GM12874 (cell line): ENCODE measurements around the gene LSM5.

Experiments used
- TF ChIP-seq, protein P1 (sequence below): IDR thresholded peaks from 2 replicates; pipeline ENCODE4 v1.5.1; 2011; ENCODE audit warnings: low read depth, mild to moderate bottlenecking, control low read depth, low read length, moderate library complexity; ENCODE audit not compliant: insufficient read depth

Gene LSM5

DNA sequence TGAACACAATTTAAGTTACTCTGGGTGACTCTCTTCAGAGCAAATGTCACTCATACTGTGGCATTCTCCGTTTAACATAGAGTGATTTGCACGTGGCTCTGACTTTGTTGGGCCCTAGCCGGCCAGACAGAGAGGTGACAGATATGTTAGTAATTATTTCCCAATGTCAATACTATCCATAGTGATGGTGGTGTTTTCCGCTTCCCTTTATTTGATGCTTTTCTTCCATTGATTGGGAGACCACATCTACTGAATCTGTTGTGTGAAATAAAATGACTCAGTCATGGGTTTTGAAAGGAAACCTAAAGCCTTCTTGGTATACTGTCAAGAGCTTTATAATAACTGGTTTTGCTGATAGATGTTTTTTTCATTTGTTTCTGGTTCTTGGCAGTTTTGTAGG is 12.5 kb upstream of the LSM5 start:
- TF ChIP-seq, protein P1, sequence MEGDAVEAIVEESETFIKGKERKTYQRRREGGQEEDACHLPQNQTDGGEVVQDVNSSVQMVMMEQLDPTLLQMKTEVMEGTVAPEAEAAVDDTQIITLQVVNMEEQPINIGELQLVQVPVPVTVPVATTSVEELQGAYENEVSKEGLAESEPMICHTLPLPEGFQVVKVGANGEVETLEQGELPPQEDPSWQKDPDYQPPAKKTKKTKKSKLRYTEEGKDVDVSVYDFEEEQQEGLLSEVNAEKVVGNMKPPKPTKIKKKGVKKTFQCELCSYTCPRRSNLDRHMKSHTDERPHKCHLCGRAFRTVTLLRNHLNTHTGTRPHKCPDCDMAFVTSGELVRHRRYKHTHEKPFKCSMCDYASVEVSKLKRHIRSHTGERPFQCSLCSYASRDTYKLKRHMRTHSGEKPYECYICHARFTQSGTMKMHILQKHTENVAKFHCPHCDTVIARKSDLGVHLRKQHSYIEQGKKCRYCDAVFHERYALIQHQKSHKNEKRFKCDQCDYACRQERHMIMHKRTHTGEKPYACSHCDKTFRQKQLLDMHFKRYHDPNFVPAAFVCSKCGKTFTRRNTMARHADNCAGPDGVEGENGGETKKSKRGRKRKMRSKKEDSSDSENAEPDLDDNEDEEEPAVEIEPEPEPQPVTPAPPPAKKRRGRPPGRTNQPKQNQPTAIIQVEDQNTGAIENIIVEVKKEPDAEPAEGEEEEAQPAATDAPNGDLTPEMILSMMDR, result no peak

DNA sequence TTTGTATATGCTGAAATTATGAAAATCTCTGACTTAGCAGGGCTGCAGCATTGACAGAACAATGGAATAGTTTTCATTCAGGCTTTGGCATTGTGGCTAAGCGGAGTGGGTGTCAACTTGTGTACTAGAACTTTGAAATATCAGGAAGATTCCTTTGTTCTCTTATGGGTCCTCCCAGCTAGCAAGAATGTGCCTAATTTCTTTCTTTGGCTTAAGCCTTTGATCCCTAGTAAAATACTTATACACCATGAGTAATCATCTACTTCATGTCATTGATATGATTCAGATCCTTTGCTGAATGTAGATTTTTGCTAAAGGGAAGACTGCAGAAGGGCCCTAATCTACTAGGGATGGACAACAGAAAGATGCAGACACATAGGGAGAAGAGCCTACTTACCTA is 11.3 kb upstream of the LSM5 start:
- TF ChIP-seq, protein P1, result no peak

DNA sequence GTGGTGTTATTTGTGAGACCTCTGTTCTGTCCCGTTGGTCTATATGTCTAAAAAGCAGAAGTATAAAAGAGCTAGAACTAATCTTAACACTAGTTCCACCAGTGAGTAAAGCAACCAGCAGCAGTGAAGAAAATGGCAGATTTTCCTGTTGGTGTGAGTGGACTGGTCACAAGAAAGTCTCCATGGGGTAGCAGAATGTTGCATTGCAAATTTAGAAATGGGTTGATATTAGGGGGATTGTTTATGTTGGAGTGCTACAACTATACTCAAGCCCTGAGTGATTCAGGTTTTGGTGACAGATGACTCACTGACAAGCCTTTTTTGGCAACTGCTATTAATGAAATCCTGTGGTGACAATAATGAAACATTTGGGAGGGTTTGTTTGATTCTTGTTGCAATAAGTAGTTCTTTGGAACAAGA is 10.8 kb upstream of the LSM5 start:
- TF ChIP-seq, protein P1, result no peak

DNA sequence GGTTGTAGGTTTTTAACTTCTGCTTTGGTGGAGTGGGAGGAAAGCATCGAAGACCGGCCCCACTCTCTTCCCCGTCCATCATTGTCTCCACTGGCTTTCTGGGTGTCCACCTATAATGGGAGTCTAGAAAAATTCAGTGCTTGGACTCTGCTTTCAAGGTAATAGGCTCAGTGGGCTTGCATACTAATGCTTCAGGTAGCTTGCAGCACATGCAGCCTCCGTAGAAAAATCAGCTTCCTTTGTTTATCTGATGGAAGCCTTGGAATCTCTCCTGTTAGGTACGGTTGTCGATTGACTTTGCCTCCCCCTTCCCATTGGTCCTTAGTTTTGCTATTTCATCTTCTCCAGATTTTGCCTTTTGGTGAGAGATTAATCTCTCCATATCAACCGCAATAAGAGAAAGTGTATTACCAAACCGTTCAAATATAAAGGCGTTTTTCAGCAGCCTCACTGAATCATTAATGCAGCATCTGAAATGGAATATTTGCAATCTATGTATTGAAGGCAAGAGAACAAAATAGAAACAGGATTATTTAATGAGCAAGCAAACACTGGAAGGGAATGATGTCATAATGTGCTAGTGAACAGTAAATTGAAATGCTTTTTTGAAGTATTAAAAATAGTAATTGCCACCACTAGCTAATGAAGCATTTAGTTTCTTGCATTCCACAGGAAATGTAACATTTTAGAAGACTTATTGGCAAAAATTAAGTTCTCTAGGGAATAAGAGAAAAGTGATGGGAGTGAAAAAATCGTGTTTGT is 6.1 kb upstream of the LSM5 start:
- TF ChIP-seq, protein P1, result no peak

DNA sequence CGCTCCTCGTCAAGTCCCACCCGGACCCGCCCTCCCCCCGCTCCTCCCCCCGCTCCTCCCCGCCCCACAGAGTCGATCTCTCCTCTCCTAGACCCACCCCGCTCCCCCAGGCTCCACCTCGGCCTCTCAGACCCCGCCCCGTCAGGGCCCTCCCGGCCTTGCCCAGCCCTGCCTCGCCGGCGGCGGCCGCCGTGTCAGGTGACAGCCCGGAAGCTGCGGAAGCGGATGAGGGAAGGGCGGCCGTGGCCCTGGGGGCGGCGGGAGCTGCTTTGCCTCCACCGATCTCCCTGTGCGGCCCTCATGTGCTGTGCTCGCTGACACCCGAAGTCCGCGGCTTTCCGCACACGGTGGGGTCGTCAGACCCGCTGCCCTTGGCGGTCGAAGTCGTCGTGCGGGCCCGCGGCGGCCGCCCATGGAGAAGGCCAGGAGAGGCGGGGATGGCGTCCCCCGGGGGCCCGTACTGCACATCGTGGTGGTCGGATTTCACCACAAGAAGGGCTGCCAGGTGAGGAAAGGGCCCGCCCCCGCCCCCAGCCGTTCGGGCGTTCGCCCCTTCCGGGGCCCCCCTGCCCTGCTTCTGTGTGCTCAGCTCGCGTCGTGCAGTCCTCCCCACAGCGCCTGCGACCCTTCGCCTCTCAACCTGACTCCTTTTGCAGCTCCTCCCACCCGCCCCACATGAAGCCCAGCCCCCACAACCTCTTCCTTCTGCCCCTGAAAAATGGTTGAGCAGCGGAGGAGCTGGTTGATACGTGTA is 5.3 kb upstream of the LSM5 start, which contains the start of gene AVL9:
TSS of gene AVL9 (plus strand) at position 192 of the 754 bp plus-strand sequence. CDS start at position 413, 221 bp downstream.
- TF ChIP-seq, protein P1, result no peak

DNA sequence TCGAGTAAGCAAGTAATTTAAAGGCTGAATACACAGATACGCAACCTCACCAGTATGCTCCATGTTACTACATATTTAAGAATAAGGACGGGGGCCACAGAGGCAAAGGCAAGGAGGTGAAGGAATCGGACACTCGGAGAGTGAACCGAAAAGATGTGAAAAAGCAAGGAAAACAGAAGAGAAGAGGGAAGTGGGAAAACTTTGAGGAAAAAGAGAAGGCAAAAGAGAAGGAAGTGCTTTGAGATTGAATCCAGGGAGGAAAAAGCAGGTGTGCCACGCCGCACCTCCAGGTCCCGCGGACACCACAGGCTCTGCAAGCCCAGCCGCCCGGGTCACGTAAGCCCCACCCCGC is 4.7 kb upstream of the LSM5 start:
- TF ChIP-seq, protein P1, result no peak

DNA sequence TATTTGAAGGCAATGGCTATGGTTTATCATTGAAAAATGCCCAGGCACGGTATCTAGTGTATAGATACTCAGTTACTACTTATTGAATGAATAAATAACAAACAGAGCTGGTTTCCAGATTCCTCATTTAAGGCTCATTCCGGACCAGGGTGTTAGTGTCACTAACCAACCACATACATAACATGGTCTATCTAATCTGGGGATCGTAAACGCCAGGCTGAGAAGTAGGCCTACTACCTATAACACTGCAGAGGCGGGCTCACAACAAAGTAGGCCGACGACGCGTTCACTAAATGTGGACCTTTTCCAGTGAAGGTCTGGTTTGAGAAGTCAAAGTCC is 423 bp downstream of the LSM5 start:
- TF ChIP-seq, protein P1, result no peak
